Epithelial cell of proximal tubule (primary cell): Measurements from ENCODE around the gene GSE1. TPM values are rescaled to one million over a fixed set of nuclear protein-coding genes. Genes with fewer than 3 reads are reported as not detected.

Experiments used
- DNase-seq: peaks from one replicate; pipeline ENCODE4 v3.0.0-alpha.2; 2011; ENCODE audit warnings: low read depth
- H3K4me3 ChIP-seq: 2 replicates; pipeline ENCODE4 v1.5.1; 2011; ENCODE audit warnings: low read depth, mild to moderate bottlenecking, low read length
- total RNA-seq: library from RNA; depleted of rRNA; stranded (reverse); fragments of >200 nt; gene quantifications from 2 replicates; pipeline ENCODE4 v1.2.3, GENCODE V29; 2015
- TF ChIP-seq, protein P1 (sequence below): conservative IDR thresholded peaks from 2 replicates; pipeline ENCODE4 v1.5.1; 2012; ENCODE audit warnings: low read depth, mild to moderate bottlenecking, low read length

Gene GSE1
- total RNA-seq, 1 donor from 2014 or later: 41.9 TPM

DNA sequence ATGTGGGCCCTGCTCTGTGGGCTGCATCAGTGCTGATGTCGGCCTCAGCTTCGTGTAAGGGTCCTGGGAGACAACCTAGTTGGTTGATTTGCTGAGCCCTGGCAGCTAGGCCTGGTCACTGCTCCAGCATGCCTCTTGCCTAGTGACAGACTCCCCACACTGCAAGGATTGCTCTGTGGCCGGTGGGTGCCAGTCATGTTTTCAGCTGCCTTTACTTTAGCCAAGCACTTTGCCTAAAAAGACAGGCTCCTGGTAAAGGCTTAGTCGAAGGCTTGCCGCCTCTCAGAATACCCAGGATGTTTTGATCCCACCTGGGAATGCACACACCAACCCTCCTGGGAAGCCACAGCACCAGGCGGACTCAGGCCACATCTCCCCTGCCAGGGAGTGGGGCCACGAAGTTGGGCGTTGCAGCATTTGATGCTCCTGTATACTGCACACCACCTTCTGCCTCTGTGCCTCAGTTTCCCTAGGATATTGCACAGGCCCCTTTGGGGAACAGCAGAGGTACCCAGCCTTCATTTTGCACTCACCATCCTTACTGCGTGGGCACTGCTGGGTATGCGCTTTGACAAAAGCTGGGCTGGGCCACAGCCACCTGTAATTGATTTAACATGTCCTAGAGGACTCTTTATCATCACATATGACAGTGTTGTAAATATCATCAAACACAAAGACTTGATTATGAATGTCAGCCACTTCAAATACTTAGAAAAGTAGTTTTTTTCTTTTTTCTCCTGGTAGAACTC is 55.7 kb downstream of the GSE1 start:
- TF ChIP-seq, protein P1, sequence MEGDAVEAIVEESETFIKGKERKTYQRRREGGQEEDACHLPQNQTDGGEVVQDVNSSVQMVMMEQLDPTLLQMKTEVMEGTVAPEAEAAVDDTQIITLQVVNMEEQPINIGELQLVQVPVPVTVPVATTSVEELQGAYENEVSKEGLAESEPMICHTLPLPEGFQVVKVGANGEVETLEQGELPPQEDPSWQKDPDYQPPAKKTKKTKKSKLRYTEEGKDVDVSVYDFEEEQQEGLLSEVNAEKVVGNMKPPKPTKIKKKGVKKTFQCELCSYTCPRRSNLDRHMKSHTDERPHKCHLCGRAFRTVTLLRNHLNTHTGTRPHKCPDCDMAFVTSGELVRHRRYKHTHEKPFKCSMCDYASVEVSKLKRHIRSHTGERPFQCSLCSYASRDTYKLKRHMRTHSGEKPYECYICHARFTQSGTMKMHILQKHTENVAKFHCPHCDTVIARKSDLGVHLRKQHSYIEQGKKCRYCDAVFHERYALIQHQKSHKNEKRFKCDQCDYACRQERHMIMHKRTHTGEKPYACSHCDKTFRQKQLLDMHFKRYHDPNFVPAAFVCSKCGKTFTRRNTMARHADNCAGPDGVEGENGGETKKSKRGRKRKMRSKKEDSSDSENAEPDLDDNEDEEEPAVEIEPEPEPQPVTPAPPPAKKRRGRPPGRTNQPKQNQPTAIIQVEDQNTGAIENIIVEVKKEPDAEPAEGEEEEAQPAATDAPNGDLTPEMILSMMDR: no peak
- DNase-seq: no peak
- H3K4me3 ChIP-seq: no peak overlapping the region

DNA sequence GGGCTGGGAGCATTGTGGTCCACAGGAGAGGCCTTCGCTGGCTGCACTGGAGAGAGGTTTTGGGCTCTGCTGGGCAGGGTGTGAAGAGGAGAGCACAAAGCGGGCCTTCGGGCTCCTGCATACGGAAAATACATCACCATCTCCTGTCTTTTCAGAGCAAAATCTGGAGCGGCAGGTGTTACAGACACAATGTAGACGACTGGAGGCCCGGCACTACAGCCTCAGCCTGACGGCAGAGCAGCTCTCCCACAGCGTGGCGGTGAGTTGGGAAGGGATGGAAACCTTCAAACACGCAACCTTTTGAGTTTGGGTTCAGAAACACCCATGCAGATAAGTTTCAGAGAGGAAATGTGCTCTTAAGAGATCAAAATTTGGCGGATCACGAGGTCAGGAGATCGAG is 57.7 kb downstream of the GSE1 start:
- TF ChIP-seq, protein P1: no peak
- no peak overlapping the region for H3K4me3 ChIP-seq
- no peak for DNase-seq

DNA sequence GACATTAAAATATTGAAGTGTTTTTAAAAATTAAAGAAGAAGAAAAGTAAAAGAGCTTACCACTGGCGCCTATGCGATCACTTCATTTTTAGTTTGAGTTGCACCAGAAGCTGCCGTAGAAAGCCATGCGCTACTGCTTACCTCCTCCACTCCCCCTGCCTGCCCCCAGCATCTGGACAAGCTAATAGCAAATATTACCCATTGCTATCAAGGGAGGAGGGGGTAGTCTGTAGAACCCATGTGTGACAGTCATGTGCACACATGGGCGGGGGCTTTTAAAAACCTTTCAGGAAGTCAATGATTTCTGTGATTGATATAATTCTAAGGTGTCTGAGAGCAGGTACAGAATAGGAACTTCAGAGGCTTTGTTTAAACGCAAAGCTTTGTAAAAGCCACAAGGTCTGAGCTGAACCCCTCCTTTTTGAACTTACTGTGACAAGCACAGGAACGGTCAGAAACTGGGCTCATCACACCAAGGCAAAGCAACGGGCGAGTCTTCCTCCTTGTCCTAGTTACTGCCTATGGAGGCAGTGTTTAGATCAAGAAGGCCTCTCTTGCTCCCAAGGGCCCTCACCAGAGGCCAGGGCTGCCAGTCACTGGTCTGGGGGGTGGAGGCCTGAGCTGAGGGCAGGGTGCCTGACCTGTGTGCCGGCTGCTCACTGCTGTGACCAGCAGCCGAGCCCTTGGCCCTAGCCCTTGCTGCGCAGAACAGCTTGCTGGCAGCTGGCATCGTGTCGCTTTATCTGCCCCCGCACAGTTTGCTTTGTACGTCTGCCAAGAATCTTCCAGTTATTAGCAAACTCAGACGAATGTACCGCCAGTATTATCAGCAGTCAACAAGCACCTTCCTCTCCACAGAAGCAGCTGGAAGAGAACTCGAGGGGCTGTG is 60.7 kb downstream of the GSE1 start:
- H3K4me3 ChIP-seq: no peak overlapping the region
- DNase-seq: no peak
- TF ChIP-seq, protein P1: no peak

DNA sequence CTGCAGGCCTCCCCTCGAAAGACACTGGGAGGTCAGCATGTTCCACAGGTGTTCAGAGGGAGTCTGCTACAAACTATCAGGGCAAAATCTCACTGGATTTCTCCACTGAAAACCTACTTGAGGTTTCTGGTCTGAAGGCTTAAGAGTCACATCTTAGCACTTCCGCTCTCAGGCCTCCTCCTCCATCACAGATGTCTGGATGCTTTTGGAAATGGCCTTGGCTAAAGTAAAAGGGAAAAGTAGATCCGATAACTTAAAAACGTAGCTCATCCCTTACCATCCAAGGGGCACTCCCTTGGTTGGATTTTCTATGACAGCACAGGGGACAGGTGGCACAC is 61.3 kb downstream of the GSE1 start:
- no peak overlapping the region for H3K4me3 ChIP-seq
- TF ChIP-seq, protein P1: no peak
- DNase-seq: no peak

DNA sequence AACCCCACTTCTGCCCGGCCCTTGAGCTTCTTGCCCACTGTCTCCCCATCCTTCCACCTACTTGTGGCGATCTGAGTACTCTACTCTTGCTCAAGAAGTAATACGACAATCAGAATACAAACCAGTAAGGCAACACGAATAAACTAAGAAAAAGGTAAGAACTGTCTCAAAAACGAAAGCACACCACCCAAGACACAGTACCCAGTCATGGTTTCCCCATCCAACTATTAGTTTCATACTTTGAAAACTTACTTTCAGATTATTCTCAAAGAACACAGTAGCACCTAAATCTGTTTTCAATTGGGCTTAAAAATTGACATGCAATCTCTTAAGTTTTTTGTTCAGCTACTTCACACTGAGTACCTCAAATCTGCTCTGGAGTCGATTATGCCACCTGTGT is 61.7 kb downstream of the GSE1 start:
- H3K4me3 ChIP-seq: no peak overlapping the region
- TF ChIP-seq, protein P1: no peak
- DNase-seq: no peak

DNA sequence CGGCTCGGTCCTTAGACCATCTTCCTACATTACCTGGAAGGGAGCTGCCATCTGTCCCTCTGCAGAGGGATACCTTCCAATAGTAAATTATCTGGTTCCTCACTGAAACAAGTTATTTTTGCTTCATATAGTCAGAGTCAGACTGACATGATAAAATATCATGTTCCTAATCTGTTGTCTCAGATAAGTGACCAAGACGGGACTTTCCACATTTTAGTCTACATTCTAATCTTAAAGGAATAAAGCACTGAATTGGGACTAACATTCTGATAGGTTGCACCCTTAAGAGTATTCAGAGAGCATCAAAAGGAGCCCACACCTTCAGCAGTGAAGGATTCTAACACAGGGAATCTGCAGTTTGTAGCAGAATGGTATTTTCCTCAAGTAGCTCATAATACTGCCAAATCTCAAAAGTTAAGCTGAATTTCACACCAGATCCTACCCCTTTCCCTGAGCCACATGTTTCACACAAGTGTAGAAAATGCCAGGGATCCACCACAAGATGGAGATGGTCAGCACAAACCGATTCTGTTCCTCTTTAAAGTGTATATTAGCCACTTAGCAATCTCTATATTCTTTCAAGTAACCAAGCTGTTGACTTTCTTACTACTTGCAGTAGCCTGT is 62.2 kb downstream of the GSE1 start:
- no peak for DNase-seq
- no peak overlapping the region for H3K4me3 ChIP-seq
- TF ChIP-seq, protein P1: peak; percentile 63
